GM18867 (cell line): ENCODE results near the gene MAPK8IP1.
A peak's percentile ranks its signal among the peaks of the same experiment; 100 is the strongest.

ENCODE experiments used
- ATAC-seq: cut with Tn5 transposase; IDR thresholded peaks from one replicate; pipeline ENCODE4 v1.9.1; 2021; ENCODE audit warnings: mild to moderate bottlenecking, moderate library complexity; ENCODE audit not compliant: unreplicated experiment

Gene MAPK8IP1

GRCh38 chr11:45906965-45907611, 21.6 kb downstream of the MAPK8IP1 start, which contains the start of gene FREY1:
Gene FREY1 (minus strand): TSS chr11:45907271. CDS start chr11:45907245, 26 bp downstream.
- no peak for ATAC-seq

- no peak for ATAC-seq
Measured at GRCh38 chr11:45907911-45908370, 22.5 kb downstream of the MAPK8IP1 start.

GRCh38 chr11:45909594-45910475, 24.4 kb downstream of the MAPK8IP1 start:
- ATAC-seq: no peak

GRCh38 chr11:45910623-45911022, 25.2 kb downstream of the MAPK8IP1 start:
- ATAC-seq: no peak

- ATAC-seq: no peak
Measured at GRCh38 chr11:45913514-45913913, 28.1 kb downstream of the MAPK8IP1 start.

- no peak for ATAC-seq
Measured at GRCh38 chr11:45913942-45914635, 28.6 kb downstream of the MAPK8IP1 start.

- no peak for ATAC-seq
Measured at GRCh38 chr11:45915446-45915845, 30.0 kb downstream of the MAPK8IP1 start.

GRCh38 chr11:45917286-45917622, 31.8 kb downstream of the MAPK8IP1 start:
- ATAC-seq: no peak

GRCh38 chr11:45917623-45918330, 32.3 kb downstream of the MAPK8IP1 start, which contains the start of gene PEX16:
Gene PEX16 (minus strand): TSS chr11:45917877. CDS start chr11:45917811, 66 bp downstream.
- peak; percentile 86 for ATAC-seq

GRCh38 chr11:45918331-45918941, 33.0 kb downstream of the MAPK8IP1 start:
- peak; percentile 38 for ATAC-seq

GRCh38 chr11:45918962-45919675, 33.7 kb downstream of the MAPK8IP1 start:
- no peak for ATAC-seq

- no peak for ATAC-seq
Measured at GRCh38 chr11:45919806-45920530, 34.5 kb downstream of the MAPK8IP1 start.

GRCh38 chr11:45920531-45921477, 35.4 kb downstream of the MAPK8IP1 start:
- no peak for ATAC-seq

- ATAC-seq: no peak
Measured at GRCh38 chr11:45921561-45922424, 36.3 kb downstream of the MAPK8IP1 start.

GRCh38 chr11:45922425-45923082, 37.1 kb downstream of the MAPK8IP1 start, which contains the start of gene LARGE2:
Gene LARGE2 (plus strand): TSS chr11:45922656. CDS start chr11:45922883, 227 bp downstream.
- no peak for ATAC-seq
